HT-29 (cell line): ENCODE data around the gene SKP2. TPM values are rescaled to one million over a fixed set of nuclear protein-coding genes. Genes with fewer than 3 reads are reported as not detected.
"Not testable (repeated sequence)": the region's sequence is repeated elsewhere in the genome, so short reads cannot be mapped to it uniquely, and the experiment has no call there.

Experiments
- DNase-seq: peaks from one replicate; pipeline ENCODE4 v3.0.0-alpha.2; 2015; ENCODE audit warnings: low spot score
- total RNA-seq: library from RNA; depleted of rRNA; stranded (reverse); fragments of >200 nt; shearing (Covaris generic); gene quantifications from 2 replicates; pipeline ENCODE4 v1.2.3, GENCODE V29; 2014

The SKP2 gene
- total RNA-seq, 1 experiment from 2014 or later: 58.9 TPM

GRCh38 chr5:36156619-36157018, 4.7 kb downstream of the SKP2 start:
- no peak for DNase-seq

- DNase-seq: no peak
These were observed 6.2 kb downstream of the SKP2 start for GRCh38 chr5:36158144-36158543.

GRCh38 chr5:36160617-36161016, 8.7 kb downstream of the SKP2 start:
- DNase-seq: no peak

GRCh38 chr5:36161361-36161760, 9.4 kb downstream of the SKP2 start:
- no peak for DNase-seq

GRCh38 chr5:36162810-36163486, 11.0 kb downstream of the SKP2 start:
- no peak for DNase-seq

- DNase-seq: no peak
These were observed 12.6 kb downstream of the SKP2 start for GRCh38 chr5:36164461-36164860.

GRCh38 chr5:36168737-36169136, 16.8 kb downstream of the SKP2 start:
- DNase-seq: no peak

GRCh38 chr5:36170832-36171424, 19.0 kb downstream of the SKP2 start:
- no peak for DNase-seq

GRCh38 chr5:36172599-36172998, 20.7 kb downstream of the SKP2 start:
- no peak for DNase-seq

- no peak for DNase-seq
These were observed 21.5 kb downstream of the SKP2 start for GRCh38 chr5:36173426-36173825.

- DNase-seq: no peak
These were observed 22.2 kb downstream of the SKP2 start for GRCh38 chr5:36174119-36174518.

GRCh38 chr5:36175043-36175442, 23.1 kb downstream of the SKP2 start:
- DNase-seq: no peak

- DNase-seq: no peak
These were observed 25.2 kb downstream of the SKP2 start for GRCh38 chr5:36177154-36177553.

GRCh38 chr5:36177715-36178523, 26.0 kb downstream of the SKP2 start:
- DNase-seq: peak; percentile 58

GRCh38 chr5:36178524-36178890, 26.6 kb downstream of the SKP2 start:
- no peak for DNase-seq

GRCh38 chr5:36179950-36180349, 28.0 kb downstream of the SKP2 start:
- DNase-seq: no peak

- peak; percentile 71 for DNase-seq
These were observed 28.8 kb downstream of the SKP2 start for GRCh38 chr5:36180556-36181350.

- no peak for DNase-seq
These were observed 29.9 kb downstream of the SKP2 start for GRCh38 chr5:36181774-36182173.

- DNase-seq: not testable (repeated sequence)
These were observed 32.5 kb downstream of the SKP2 start for GRCh38 chr5:36184408-36184807.

GRCh38 chr5:36193746-36194145, 41.8 kb downstream of the SKP2 start:
- no peak for DNase-seq

GRCh38 chr5:36198281-36198680, 46.4 kb downstream of the SKP2 start:
- DNase-seq: no peak

GRCh38 chr5:36198783-36199182, 46.9 kb downstream of the SKP2 start:
- not testable (repeated sequence) for DNase-seq
